ENCODE data around the gene KRT5.

GRCh38 chr12:52521175-52521567 lies 977 bp upstream of the KRT5 start:
- TF ChIP-seq POLR2A (IDR thresholded peaks at IDR 0.05; ENCODE audit: low read depth, low read length) (no peak), POLR2AphosphoS5 (IDR thresholded peaks at IDR 0.05; ENCODE audit: low read depth, low read length) (no peak), TAF1 (IDR thresholded peaks at IDR 0.05; ENCODE audit: borderline replicate concordance, low read depth, low read length) (no peak)

Measured in GM12892 (cell line).